ENCODE data around the gene GTSF1L. TPM values are rescaled to one million over a fixed set of nuclear protein-coding genes. Genes with fewer than 3 reads are reported as not detected.

Gene GTSF1L
- polyA plus RNA-seq, 2 of the 4 experiments (the other 2 are of a cell fraction), result not detected

- TF ChIP-seq, protein P1, sequence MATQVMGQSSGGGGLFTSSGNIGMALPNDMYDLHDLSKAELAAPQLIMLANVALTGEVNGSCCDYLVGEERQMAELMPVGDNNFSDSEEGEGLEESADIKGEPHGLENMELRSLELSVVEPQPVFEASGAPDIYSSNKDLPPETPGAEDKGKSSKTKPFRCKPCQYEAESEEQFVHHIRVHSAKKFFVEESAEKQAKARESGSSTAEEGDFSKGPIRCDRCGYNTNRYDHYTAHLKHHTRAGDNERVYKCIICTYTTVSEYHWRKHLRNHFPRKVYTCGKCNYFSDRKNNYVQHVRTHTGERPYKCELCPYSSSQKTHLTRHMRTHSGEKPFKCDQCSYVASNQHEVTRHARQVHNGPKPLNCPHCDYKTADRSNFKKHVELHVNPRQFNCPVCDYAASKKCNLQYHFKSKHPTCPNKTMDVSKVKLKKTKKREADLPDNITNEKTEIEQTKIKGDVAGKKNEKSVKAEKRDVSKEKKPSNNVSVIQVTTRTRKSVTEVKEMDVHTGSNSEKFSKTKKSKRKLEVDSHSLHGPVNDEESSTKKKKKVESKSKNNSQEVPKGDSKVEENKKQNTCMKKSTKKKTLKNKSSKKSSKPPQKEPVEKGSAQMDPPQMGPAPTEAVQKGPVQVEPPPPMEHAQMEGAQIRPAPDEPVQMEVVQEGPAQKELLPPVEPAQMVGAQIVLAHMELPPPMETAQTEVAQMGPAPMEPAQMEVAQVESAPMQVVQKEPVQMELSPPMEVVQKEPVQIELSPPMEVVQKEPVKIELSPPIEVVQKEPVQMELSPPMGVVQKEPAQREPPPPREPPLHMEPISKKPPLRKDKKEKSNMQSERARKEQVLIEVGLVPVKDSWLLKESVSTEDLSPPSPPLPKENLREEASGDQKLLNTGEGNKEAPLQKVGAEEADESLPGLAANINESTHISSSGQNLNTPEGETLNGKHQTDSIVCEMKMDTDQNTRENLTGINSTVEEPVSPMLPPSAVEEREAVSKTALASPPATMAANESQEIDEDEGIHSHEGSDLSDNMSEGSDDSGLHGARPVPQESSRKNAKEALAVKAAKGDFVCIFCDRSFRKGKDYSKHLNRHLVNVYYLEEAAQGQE (IDR thresholded peaks at IDR 0.05), result no peak
- no peak for TF ChIP-seq HOXA7 (CRISPR knock-in tag; IDR thresholded peaks at IDR 0.05)
- no peak for TF ChIP-seq RFX5 (IDR thresholded peaks at IDR 0.05)
- TF ChIP-seq, protein P2, sequence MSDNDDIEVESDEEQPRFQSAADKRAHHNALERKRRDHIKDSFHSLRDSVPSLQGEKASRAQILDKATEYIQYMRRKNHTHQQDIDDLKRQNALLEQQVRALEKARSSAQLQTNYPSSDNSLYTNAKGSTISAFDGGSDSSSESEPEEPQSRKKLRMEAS (IDR thresholded peaks at IDR 0.05), result no peak
Measured at GRCh38 chr20:43681468-43681942, 45.3 kb downstream of the GTSF1L start (continued).

- FAIRE-seq (no peak), DNase-seq (ENCODE audit: low read depth in 1 of 2, low spot score in 1 of 2) (no peak), ATAC-seq (no peak)
- ChIA-PET POLR2A (interaction anchor here (0.5 kb wide), 1 partner anchor 14 kb away, joined by 6 read pairs; no protein-coding TSS in a partner anchor), CTCF (interaction anchor here (0.7 to 3.8 kb wide), 4 partner anchors 10 to 142 kb away, joined by 3 to 17 read pairs (median 10); no protein-coding TSS in a partner anchor)
- no peak overlapping the region for H3K4me2 ChIP-seq
- TF ChIP-seq GATA3 (IDR thresholded peaks at IDR 0.05; ENCODE audit: borderline replicate concordance) (no peak), ZFP36 (IDR thresholded peaks at IDR 0.05; ENCODE audit: borderline replicate concordance, partially characterized antibody) (no peak), RNF2 (IDR thresholded peaks at IDR 0.05; ENCODE audit: borderline replicate concordance, low read depth) (no peak), HMGXB4 (CRISPR knock-in tag; IDR thresholded peaks at IDR 0.05; ENCODE audit: borderline replicate concordance) (no peak), EHF (CRISPR knock-in tag; IDR thresholded peaks at IDR 0.05) (no peak)
- H3K4me1 ChIP-seq, result no peaks in the 10 kb centered on the region
- no peaks in the 10 kb centered on the region for H3K9me3 ChIP-seq
- H3K27ac ChIP-seq, result no peak overlapping the region
- H3K4me3 ChIP-seq, result no peak overlapping the region
- 90% methylated on average over 7 of the region's 7 CpGs for WGBS (ENCODE audit: missing lambda C conversion rate)
Measured at GRCh38 chr20:43680981-43681380, 45.8 kb downstream of the GTSF1L start.

DNA sequence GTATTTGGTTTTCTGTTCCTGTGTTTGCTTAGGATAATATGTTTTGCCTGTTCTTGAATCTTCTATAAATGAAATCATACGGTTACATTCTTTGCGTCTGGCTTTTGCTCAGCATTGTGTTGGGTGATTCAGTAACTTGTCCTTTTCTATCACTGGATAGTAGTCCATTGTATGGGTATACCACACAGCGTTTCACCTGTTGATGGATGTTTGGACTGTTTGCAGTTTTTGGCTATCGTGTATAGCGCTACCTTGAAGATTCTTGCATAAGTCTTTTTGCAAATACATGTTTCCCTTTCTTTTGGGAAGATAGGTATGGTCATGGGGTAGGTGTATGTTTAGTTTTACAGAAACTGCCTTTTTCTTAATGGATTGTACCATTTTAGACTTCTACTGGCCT, 50.4 kb downstream of the GTSF1L start:
- TF ChIP-seq GATA3 (IDR thresholded peaks at IDR 0.05; ENCODE audit: borderline replicate concordance) (no peak), CHD2 (IDR thresholded peaks at IDR 0.05; ENCODE audit: low read length, partially characterized antibody) (no peak), CHD4 (IDR thresholded peaks at IDR 0.05; ENCODE audit: borderline replicate concordance) (no peak), PHF8 (IDR thresholded peaks at IDR 0.05; ENCODE audit: borderline replicate concordance, low read depth) (no peak), TP53 (CRISPR knock-in tag; IDR thresholded peaks at IDR 0.05) (no peak), ZNF302 (CRISPR knock-in tag; IDR thresholded peaks at IDR 0.05) (no peak), CBX2 (IDR thresholded peaks at IDR 0.05; ENCODE audit: borderline replicate concordance, low read depth) (no peak), HDAC2 (IDR thresholded peaks at IDR 0.05) (no peak), TFCP2L1 (CRISPR knock-in tag; IDR thresholded peaks at IDR 0.05) (no peak), NFE2L2 (conservative IDR thresholded peaks at IDR 0.05; ENCODE audit: low read length) (no peak), CBX8 (IDR thresholded peaks at IDR 0.05) (no peak), FOSB (CRISPR knock-in tag; IDR thresholded peaks at IDR 0.05) (no peak), MAZ (IDR thresholded peaks at IDR 0.05; ENCODE audit: borderline replicate concordance, low read depth, low read length) (no peak), CEBPB (IDR thresholded peaks at IDR 0.05) (no peak)
- TF ChIP-seq, protein P3, sequence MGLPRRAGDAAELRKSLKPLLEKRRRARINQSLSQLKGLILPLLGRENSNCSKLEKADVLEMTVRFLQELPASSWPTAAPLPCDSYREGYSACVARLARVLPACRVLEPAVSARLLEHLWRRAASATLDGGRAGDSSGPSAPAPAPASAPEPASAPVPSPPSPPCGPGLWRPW (IDR thresholded peaks at IDR 0.05), result no peak
- TF ChIP-seq, protein P1 (IDR thresholded peaks at IDR 0.05), result no peak
- DNase-seq (ENCODE audit: low read depth in 1 of 2, low spot score in 1 of 2), result no peak
- ChIA-PET POLR2A (no interaction called here), CTCF (no interaction called here)
- Histone ChIP-seq H3K4me3 (no peak overlapping the region), H3K27ac (no peak overlapping the region), H3K4me1 (no peaks in the 10 kb centered on the region), H3K9me3 (no peaks in the 10 kb centered on the region), H3K4me2 (no peak overlapping the region)
- 92% methylated on average over 5 of the region's 5 CpGs for WGBS (ENCODE audit: missing lambda C conversion rate)
- ATAC-seq, result no peak
- no peak for FAIRE-seq

All from A549 (cell line).